ENCODE results near the gene RBM26.
A peak's percentile ranks its signal among the peaks of the same experiment; 100 is the strongest.

DNA sequence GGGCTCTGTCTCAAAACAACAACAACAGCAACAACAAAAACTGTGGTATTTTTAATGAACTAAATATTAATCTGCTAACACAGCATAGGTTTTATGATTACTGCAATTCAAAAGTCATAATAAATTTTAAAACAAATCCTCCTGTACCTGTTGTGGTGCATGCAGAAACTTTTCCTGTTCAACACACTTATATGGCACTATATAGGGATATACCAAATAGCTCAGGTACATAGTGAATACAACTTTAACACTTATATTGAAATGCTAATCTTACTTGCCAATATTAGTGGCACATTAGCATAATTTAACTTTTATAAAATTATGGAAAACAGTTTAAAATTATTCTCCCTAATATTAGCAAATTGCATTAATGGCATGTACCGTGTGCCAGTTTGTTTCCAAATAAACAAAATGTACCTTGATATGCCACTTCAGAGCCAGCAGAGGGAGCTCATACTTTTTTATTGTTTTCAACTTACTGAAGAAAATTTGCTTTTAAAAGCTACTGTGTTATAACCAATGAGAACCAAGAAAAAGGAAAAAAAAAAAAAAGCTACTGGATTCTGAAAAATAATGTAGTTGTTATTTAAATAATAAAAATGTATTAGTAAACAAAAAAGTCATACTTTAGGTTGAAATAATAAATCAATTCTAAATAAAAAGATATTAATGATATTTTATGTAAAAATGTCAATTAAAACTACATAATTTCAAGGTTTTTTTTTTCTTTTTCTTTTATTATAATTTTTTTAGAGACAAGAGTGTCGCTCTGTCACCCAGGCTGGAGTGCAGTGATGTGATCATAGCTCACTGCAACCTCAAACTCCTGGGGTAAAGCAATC lies 18.0 kb upstream of the RBM26 start:
- TF ChIP-seq, protein P1, sequence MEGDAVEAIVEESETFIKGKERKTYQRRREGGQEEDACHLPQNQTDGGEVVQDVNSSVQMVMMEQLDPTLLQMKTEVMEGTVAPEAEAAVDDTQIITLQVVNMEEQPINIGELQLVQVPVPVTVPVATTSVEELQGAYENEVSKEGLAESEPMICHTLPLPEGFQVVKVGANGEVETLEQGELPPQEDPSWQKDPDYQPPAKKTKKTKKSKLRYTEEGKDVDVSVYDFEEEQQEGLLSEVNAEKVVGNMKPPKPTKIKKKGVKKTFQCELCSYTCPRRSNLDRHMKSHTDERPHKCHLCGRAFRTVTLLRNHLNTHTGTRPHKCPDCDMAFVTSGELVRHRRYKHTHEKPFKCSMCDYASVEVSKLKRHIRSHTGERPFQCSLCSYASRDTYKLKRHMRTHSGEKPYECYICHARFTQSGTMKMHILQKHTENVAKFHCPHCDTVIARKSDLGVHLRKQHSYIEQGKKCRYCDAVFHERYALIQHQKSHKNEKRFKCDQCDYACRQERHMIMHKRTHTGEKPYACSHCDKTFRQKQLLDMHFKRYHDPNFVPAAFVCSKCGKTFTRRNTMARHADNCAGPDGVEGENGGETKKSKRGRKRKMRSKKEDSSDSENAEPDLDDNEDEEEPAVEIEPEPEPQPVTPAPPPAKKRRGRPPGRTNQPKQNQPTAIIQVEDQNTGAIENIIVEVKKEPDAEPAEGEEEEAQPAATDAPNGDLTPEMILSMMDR (IDR thresholded peaks at IDR 0.05 in 4 of 5, conservative IDR thresholded peaks at IDR 0.05 in 1 of 5), result peak; percentile 48 to 71 (median 69)
- no peak for TF ChIP-seq POLR2A (IDR thresholded peaks at IDR 0.05)
